Left kidney (tissue), 1 donor: ENCODE results near the gene OR13C2. TPM values are rescaled to one million over a fixed set of nuclear protein-coding genes. Genes with fewer than 3 reads are reported as not detected.

Experiments
- polyA plus RNA-seq: library from polyadenylated mRNA; unstranded; fragments of 120-200 nt; gene quantifications from one replicate; pipeline ENCODE4 v1.2.1, GENCODE V29; 2013; ENCODE audit not compliant: insufficient read length

OR13C2 gene
- polyA plus RNA-seq, 1 donor, result not detected

Other genes with a start within 250 kb of the OR13C2 start
- not detected for gene OR13F1, start 101.4 kb downstream of the OR13C2 start, polyA plus RNA-seq
- gene OR13C4, start 78.4 kb downstream of the OR13C2 start, polyA plus RNA-seq, result not detected
- not detected for gene OR13C3, start 68.8 kb downstream of the OR13C2 start, polyA plus RNA-seq
- gene OR13C8, start 36.5 kb downstream of the OR13C2 start, polyA plus RNA-seq, result not detected
- gene OR13C5, start 6.2 kb downstream of the OR13C2 start, polyA plus RNA-seq, result 0.33 TPM
- gene OR13C9, start 12.6 kb upstream of the OR13C2 start, polyA plus RNA-seq, result not detected
- gene OR13D1, start 88.9 kb upstream of the OR13C2 start, polyA plus RNA-seq, result not detected
- 51.7 TPM for gene NIPSNAP3A, start 142.1 kb upstream of the OR13C2 start, polyA plus RNA-seq
- gene NIPSNAP3B, start 158.5 kb upstream of the OR13C2 start, polyA plus RNA-seq, result 15.9 TPM